HepG2 (cell line): ENCODE data around the gene SLC39A1. TPM values are rescaled to one million over a fixed set of nuclear protein-coding genes. Genes with fewer than 3 reads are reported as not detected.

Experiments
- EHMT2 ChIP-seq: fragments of 200-600 bp; sonication (generic); IDR thresholded peaks from 2 replicates; pipeline ENCODE4 v1.7.0; 2017; ENCODE audit warnings: antibody characterized with exemption, low read depth, low read length, borderline replicate concordance
- HES4 ChIP-seq: sonication (generic); formaldehyde crosslinking; IDR thresholded peaks from 2 replicates; pipeline ENCODE4 v1.9.0; 2021; ENCODE audit warnings: mild to moderate bottlenecking, missing genetic modification reagents, borderline replicate concordance
- IRF9 ChIP-seq: sonication (generic); formaldehyde crosslinking; IDR thresholded peaks from 2 replicates; pipeline ENCODE4 v1.8.0; 2022; ENCODE audit warnings: missing genetic modification reagents, mild to moderate bottlenecking, borderline replicate concordance
- JUNB ChIP-seq: sonication (generic); formaldehyde crosslinking; IDR thresholded peaks from 2 replicates; pipeline ENCODE4 v1.8.0; 2022; ENCODE audit warnings: missing genetic modification reagents, mild to moderate bottlenecking, borderline replicate concordance
- KLF15 ChIP-seq: sonication (generic); formaldehyde crosslinking; IDR thresholded peaks from 2 replicates; pipeline ENCODE4 v1.8.1; 2023; ENCODE audit warnings: borderline replicate concordance, mild to moderate bottlenecking, inconsistent platforms, missing genetic modification reagents, mixed read lengths
- KMT2B ChIP-seq: IDR thresholded peaks from 2 replicates; pipeline ENCODE4 v1.6.1; 2016; ENCODE audit warnings: missing genetic modification reagents, missing compliant biosample characterization
- NCOR1 ChIP-seq: fragments of 200-600 bp; sonication (generic); IDR thresholded peaks from 2 replicates; pipeline ENCODE4 v1.7.0; 2017; ENCODE audit warnings: antibody characterized with exemption, low read length, borderline replicate concordance
- PHF5A ChIP-seq: IDR thresholded peaks from one replicate; pipeline ENCODE4 v1.6.1; 2018; ENCODE audit warnings: low read depth, missing genetic modification reagents; ENCODE audit not compliant: unreplicated experiment
- POLR2A ChIP-seq, 2 experiments: IDR thresholded peaks; 2 replicates each; pipeline ENCODE4 v1.6.1; 2011; ENCODE audit warnings: low read depth in 2 of 2, low read length in 2 of 2, mild to moderate bottlenecking in 1 of 2, moderate library complexity in 1 of 2; ENCODE audit not compliant: insufficient read depth in 1 of 2
- POLR2AphosphoS5 ChIP-seq: IDR thresholded peaks from 2 replicates; pipeline ENCODE4 v1.6.1; 2012; ENCODE audit warnings: low read depth, low read length
- SIN3B ChIP-seq: fragments of 150-350 bp; IDR thresholded peaks from 2 replicates; pipeline ENCODE4 v1.6.1; 2014; ENCODE audit warnings: low read length
- THAP7 ChIP-seq: sonication (generic); formaldehyde crosslinking; IDR thresholded peaks from 2 replicates; pipeline ENCODE4 v1.8.1; 2023; ENCODE audit warnings: mild to moderate bottlenecking, missing genetic modification reagents
- ZC3H13 ChIP-seq: sonication (generic); formaldehyde crosslinking; IDR thresholded peaks from 2 replicates; pipeline ENCODE4 v1.8.1; 2023; ENCODE audit warnings: mild to moderate bottlenecking, missing genetic modification reagents, moderate library complexity
- ZNF30 ChIP-seq: sonication (generic); formaldehyde crosslinking; IDR thresholded peaks from 2 replicates; pipeline ENCODE4 v1.5.0; 2020; ENCODE audit warnings: mild to moderate bottlenecking, missing genetic modification reagents
- ZNF326 ChIP-seq: sonication (generic); formaldehyde crosslinking; IDR thresholded peaks from 2 replicates; pipeline ENCODE4 v1.4.0; 2020; ENCODE audit warnings: missing genetic modification reagents, borderline replicate concordance
- ZNF674 ChIP-seq: sonication (generic); formaldehyde crosslinking; IDR thresholded peaks from 2 replicates; pipeline ENCODE4 v1.5.0; 2020; ENCODE audit warnings: low read depth, mild to moderate bottlenecking, missing genetic modification reagents
- ZNF878 ChIP-seq: sonication (generic); formaldehyde crosslinking; IDR thresholded peaks from 2 replicates; pipeline ENCODE4 v1.8.1; 2023; ENCODE audit warnings: mild to moderate bottlenecking, missing genetic modification reagents, moderate library complexity
- polyA plus RNA-seq, 8 experiments: library from polyadenylated mRNA; depleted of rRNA in 3 of 8; stranded (reverse) in 7 of 8; unstranded in 1 of 8; fragments of >200 nt; fragmentation: Illumina TruSeq in 4 of 8; extraction: Trizol in 4 of 8; gene quantifications; 2 replicates each; pipeline versions ENCODE4 v1.2.1 to v1.2.3, GENCODE V29; 2011 to 2016; ENCODE audit warnings: low read depth in 4 of 8, missing spikeins in 1 of 8, mixed read lengths in 1 of 8; ENCODE audit not compliant: insufficient read depth in 1 of 8
- total RNA-seq, 5 experiments: library from RNA; depleted of rRNA; stranded (reverse); fragments of >200 nt; fragmentation: Illumina TruSeq; extraction: Trizol; gene quantifications; 2 replicates each; pipeline ENCODE4 v1.2.3, GENCODE V29; 2016; ENCODE audit warnings: low read depth in 1 of 5
- TF ChIP-seq, protein P1 (sequence below): sonication (generic); formaldehyde crosslinking; conservative IDR thresholded peaks from 2 replicates; pipeline ENCODE4 v1.4.0; 2020; ENCODE audit warnings: missing genetic modification reagents
- TF ChIP-seq, protein P2 (sequence below): sonication (generic); formaldehyde crosslinking; IDR thresholded peaks from 2 replicates; pipeline ENCODE4 v1.8.1; 2023; ENCODE audit warnings: missing genetic modification reagents, inconsistent platforms, borderline replicate concordance
- TF ChIP-seq, protein P3 (sequence below): sonication (generic); formaldehyde crosslinking; IDR thresholded peaks from 2 replicates; pipeline ENCODE4 v1.4.0; 2020; ENCODE audit warnings: missing genetic modification reagents
- TF ChIP-seq, protein P4 (sequence below): sonication (generic); formaldehyde crosslinking; IDR thresholded peaks from 2 replicates; pipeline ENCODE4 v1.9.0; 2021; ENCODE audit warnings: missing genetic modification reagents, borderline replicate concordance

The SLC39A1 gene
- total and polyA plus RNA-seq, 2 of the 13 experiments (the other 11 are each of a cell fraction or from before 2014, with no cell fraction given): 71.2 to 78.4 TPM

GRCh38 chr1:153963030-153963849, at the start of gene SLC39A1 (continued):
- TF ChIP-seq, protein P1, sequence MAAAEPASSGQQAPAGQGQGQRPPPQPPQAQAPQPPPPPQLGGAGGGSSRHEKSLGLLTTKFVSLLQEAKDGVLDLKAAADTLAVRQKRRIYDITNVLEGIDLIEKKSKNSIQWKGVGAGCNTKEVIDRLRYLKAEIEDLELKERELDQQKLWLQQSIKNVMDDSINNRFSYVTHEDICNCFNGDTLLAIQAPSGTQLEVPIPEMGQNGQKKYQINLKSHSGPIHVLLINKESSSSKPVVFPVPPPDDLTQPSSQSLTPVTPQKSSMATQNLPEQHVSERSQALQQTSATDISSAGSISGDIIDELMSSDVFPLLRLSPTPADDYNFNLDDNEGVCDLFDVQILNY: 0 out of 2 replicates have a peak, but pooled peaks have one; percentile 43
- TF ChIP-seq KLF15 (no peak), ZNF674 (no peak), KMT2B (0 out of 2 replicates have a peak, but pooled peaks have one; percentile 24), ZNF878 (CRISPR knock-in tag) (no peak), EHMT2 (no peak), ZNF326 (CRISPR knock-in tag) (no peak), HES4 (CRISPR knock-in tag) (no peak), NCOR1 (0 out of 2 replicates have a peak, but pooled peaks have one; percentile 15), JUNB (CRISPR knock-in tag) (no peak), ZC3H13 (CRISPR knock-in tag) (no peak), PHF5A (CRISPR knock-in tag) (no peak), SIN3B (no peak), IRF9 (CRISPR knock-in tag) (no peak), POLR2AphosphoS5 (peak; percentile 73), THAP7 (CRISPR knock-in tag) (no peak), ZNF30 (CRISPR knock-in tag) (no peak), POLR2A (IDR thresholded peaks at IDR 0.05; ENCODE audit: insufficient read depth in 1 of 2, low read depth in 2 of 2, low read length in 2 of 2) (peak; percentile 77 to 83)
- TF ChIP-seq, protein P2, sequence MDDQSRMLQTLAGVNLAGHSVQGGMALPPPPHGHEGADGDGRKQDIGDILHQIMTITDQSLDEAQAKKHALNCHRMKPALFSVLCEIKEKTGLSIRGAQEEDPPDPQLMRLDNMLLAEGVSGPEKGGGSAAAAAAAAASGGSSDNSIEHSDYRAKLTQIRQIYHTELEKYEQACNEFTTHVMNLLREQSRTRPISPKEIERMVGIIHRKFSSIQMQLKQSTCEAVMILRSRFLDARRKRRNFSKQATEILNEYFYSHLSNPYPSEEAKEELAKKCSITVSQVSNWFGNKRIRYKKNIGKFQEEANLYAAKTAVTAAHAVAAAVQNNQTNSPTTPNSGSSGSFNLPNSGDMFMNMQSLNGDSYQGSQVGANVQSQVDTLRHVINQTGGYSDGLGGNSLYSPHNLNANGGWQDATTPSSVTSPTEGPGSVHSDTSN: no peak; the same call in 1 of the 2 replicates
- TF ChIP-seq, protein P3, sequence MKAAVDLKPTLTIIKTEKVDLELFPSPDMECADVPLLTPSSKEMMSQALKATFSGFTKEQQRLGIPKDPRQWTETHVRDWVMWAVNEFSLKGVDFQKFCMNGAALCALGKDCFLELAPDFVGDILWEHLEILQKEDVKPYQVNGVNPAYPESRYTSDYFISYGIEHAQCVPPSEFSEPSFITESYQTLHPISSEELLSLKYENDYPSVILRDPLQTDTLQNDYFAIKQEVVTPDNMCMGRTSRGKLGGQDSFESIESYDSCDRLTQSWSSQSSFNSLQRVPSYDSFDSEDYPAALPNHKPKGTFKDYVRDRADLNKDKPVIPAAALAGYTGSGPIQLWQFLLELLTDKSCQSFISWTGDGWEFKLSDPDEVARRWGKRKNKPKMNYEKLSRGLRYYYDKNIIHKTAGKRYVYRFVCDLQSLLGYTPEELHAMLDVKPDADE: no peak
- TF ChIP-seq, protein P4, sequence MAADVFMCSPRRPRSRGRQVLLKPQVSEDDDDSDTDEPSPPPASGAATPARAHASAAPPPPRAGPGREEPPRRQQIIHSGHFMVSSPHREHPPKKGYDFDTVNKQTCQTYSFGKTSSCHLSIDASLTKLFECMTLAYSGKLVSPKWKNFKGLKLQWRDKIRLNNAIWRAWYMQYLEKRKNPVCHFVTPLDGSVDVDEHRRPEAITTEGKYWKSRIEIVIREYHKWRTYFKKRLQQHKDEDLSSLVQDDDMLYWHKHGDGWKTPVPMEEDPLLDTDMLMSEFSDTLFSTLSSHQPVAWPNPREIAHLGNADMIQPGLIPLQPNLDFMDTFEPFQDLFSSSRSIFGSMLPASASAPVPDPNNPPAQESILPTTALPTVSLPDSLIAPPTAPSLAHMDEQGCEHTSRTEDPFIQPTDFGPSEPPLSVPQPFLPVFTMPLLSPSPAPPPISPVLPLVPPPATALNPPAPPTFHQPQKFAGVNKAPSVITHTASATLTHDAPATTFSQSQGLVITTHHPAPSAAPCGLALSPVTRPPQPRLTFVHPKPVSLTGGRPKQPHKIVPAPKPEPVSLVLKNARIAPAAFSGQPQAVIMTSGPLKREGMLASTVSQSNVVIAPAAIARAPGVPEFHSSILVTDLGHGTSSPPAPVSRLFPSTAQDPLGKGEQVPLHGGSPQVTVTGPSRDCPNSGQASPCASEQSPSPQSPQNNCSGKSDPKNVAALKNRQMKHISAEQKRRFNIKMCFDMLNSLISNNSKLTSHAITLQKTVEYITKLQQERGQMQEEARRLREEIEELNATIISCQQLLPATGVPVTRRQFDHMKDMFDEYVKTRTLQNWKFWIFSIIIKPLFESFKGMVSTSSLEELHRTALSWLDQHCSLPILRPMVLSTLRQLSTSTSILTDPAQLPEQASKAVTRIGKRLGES (CRISPR knock-in tag): no peak
